Measurements from ENCODE around the gene LYL1.
A peak's percentile ranks its signal among the peaks of the same experiment; 100 is the strongest.

Gene LYL1

DNA sequence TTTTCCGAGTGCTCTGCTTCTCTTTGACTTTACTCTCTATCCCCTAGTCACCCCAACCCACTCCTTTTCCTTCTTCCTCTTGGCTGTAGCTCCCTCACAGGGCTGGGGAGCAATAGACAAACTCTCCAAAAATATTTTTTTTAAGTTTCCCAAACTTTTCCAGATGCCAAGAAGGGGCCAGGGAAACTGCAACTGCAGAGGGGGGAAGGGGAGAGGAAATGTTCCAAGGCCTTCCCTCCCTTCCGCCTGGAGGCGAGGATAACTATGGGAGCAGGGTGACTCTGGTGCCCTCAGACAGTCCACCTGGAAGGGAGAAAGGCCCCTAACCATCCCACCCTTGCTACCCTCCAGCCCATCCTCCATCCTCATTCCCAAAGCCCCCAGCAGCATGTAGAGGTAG lies 49.4 kb downstream of the LYL1 start:
- Histone ChIP-seq H3K9me2 (replicated peaks; ENCODE audit: control insufficient read depth, low read length) (no peaks in the 10 kb centered on the region), H3K36me3 (ENCODE audit: control insufficient read depth, low read length) (no peaks in the 10 kb centered on the region), H4K20me1 (ENCODE audit: control insufficient read depth, insufficient read depth, low read depth, low read length) (no peaks in the 10 kb centered on the region), H3F3A (ENCODE audit: control insufficient read depth, insufficient read depth) (no peaks in the 10 kb centered on the region), H3K4me1 (ENCODE audit: control insufficient read depth, low read length) (peaks cover 11% of the 10 kb centered on the region), H3K4me2 (ENCODE audit: low read length) (no peak overlapping the region), H3K4me3 (ENCODE audit: low read length) (no peak overlapping the region), H3K27me3 (ENCODE audit: control insufficient read depth, low read length) (peaks cover 44% of the 10 kb centered on the region), H3K9me3 (ENCODE audit: control insufficient read depth, insufficient read depth, low read length) (no peaks in the 10 kb centered on the region), H3K27ac (ENCODE audit: low read depth, low read length) (no peak overlapping the region), H3K79me2 (ENCODE audit: control insufficient read depth, low read length) (no peaks in the 10 kb centered on the region)
- TF ChIP-seq EZH2phosphoT487 (IDR thresholded peaks at IDR 0.05; ENCODE audit: borderline replicate concordance, low read length): no peak

DNA sequence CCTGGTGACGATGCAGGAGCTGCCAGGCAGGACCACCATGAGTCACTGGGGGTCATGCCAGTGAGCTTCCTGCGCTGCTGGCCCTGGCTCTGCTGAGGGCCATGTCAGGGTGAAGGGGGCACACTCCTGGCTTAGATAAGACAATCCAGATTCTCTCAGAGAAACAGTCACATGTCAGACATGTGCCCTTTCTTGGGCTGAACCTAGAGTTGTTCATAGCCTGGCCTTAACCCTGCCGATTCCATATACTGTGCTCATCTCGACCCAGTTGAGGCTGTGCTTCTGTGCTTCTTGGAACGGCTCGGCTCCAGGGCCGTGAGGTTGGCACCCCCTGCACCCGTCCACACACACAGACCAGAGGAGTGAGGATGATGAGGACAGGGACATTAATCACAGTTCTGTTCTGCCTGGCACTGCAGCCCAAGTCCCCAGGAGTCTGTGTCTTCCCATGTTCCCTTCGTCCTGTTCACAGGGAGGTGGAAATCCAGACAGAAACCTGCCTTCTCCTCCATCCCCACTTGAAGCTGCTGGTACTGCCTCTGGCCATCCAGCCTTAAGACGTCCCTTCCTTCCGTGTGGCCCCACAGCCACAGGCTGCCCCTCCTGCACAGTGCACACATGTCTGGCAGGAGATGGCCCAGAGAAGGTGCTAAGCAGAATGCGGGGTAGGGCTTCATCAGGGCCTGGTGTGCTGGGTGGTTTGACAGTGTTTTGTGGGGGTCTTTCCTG lies 50.0 kb downstream of the LYL1 start:
- no peaks in the 10 kb centered on the region for H3K9me3 ChIP-seq (ENCODE audit: control insufficient read depth, insufficient read depth, low read length)
- H3K9me2 ChIP-seq (replicated peaks; ENCODE audit: control insufficient read depth, low read length): no peaks in the 10 kb centered on the region
- H3K27ac ChIP-seq (ENCODE audit: low read depth, low read length): no peak overlapping the region
- TF ChIP-seq EZH2phosphoT487 (IDR thresholded peaks at IDR 0.05; ENCODE audit: borderline replicate concordance, low read length): no peak
- TF ChIP-seq, protein P1, sequence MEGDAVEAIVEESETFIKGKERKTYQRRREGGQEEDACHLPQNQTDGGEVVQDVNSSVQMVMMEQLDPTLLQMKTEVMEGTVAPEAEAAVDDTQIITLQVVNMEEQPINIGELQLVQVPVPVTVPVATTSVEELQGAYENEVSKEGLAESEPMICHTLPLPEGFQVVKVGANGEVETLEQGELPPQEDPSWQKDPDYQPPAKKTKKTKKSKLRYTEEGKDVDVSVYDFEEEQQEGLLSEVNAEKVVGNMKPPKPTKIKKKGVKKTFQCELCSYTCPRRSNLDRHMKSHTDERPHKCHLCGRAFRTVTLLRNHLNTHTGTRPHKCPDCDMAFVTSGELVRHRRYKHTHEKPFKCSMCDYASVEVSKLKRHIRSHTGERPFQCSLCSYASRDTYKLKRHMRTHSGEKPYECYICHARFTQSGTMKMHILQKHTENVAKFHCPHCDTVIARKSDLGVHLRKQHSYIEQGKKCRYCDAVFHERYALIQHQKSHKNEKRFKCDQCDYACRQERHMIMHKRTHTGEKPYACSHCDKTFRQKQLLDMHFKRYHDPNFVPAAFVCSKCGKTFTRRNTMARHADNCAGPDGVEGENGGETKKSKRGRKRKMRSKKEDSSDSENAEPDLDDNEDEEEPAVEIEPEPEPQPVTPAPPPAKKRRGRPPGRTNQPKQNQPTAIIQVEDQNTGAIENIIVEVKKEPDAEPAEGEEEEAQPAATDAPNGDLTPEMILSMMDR (IDR thresholded peaks at IDR 0.05; ENCODE audit: low read depth, low read length, poor library complexity, severe bottlenecking): no peak
- H3K79me2 ChIP-seq (ENCODE audit: control insufficient read depth, low read length): no peaks in the 10 kb centered on the region
- no peaks in the 10 kb centered on the region for H3K36me3 ChIP-seq (ENCODE audit: control insufficient read depth, low read length)
- H3K4me3 ChIP-seq (ENCODE audit: low read length): no peak overlapping the region
- peaks cover 50% of the 10 kb centered on the region for H3K27me3 ChIP-seq (ENCODE audit: control insufficient read depth, low read length)
- peaks cover 11% of the 10 kb centered on the region for H3K4me1 ChIP-seq (ENCODE audit: control insufficient read depth, low read length)
- no peaks in the 10 kb centered on the region for H3F3A ChIP-seq (ENCODE audit: control insufficient read depth, insufficient read depth)
- no peaks in the 10 kb centered on the region for H4K20me1 ChIP-seq (ENCODE audit: control insufficient read depth, insufficient read depth, low read depth, low read length)
- H3K4me2 ChIP-seq (ENCODE audit: low read length): no peak overlapping the region

DNA sequence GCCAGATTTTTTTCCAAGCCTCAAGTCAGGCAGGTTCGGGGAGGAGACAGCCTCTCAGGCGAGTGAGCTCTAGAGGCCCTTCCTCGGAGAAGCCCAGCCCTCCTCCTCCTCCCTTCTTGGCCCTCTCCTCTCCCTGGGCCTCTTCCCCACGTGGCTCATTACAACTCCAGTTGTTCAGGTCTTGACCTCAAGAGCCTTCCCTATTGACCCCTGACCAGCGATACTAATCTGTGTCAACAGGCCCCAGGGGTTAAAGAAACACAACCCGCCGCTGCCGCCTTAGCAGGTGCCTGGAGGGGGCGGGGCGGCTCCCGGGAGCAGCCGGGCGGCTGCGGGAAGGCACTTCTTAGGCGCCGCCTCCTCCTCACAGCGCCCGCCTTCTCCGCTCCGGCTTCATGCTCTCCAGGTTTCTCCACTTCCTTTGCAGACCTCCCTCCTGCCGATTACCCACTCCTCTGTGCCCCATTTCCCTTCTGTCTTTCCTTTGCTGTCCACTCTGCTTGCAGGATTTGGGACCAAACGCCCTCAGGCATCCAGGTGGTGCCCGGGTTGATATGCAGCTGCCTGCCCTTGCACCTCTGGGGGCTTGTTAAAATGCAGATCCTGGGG lies 51.0 kb downstream of the LYL1 start:
- Histone ChIP-seq H3K27me3 (ENCODE audit: control insufficient read depth, low read length) (peaks cover 56% of the 10 kb centered on the region), H3K27ac (ENCODE audit: low read depth, low read length) (no peak overlapping the region), H3K4me3 (ENCODE audit: low read length) (peak overlapping the region; percentile 22; the same call in 1 of the 2 replicates), H3F3A (ENCODE audit: control insufficient read depth, insufficient read depth) (no peaks in the 10 kb centered on the region), H4K20me1 (ENCODE audit: control insufficient read depth, insufficient read depth, low read depth, low read length) (no peaks in the 10 kb centered on the region), H3K4me1 (ENCODE audit: control insufficient read depth, low read length) (peaks cover 11% of the 10 kb centered on the region), H3K36me3 (ENCODE audit: control insufficient read depth, low read length) (no peaks in the 10 kb centered on the region), H3K4me2 (ENCODE audit: low read length) (peak overlapping the region; percentile 57), H3K9me2 (replicated peaks; ENCODE audit: control insufficient read depth, low read length) (no peaks in the 10 kb centered on the region), H3K9me3 (ENCODE audit: control insufficient read depth, insufficient read depth, low read length) (no peaks in the 10 kb centered on the region), H3K79me2 (ENCODE audit: control insufficient read depth, low read length) (no peaks in the 10 kb centered on the region)
- TF ChIP-seq, protein P1 (IDR thresholded peaks at IDR 0.05; ENCODE audit: low read depth, low read length, poor library complexity, severe bottlenecking): no peak
- TF ChIP-seq EZH2phosphoT487 (IDR thresholded peaks at IDR 0.05; ENCODE audit: borderline replicate concordance, low read length): no peak; the same call in 1 of the 2 replicates

DNA sequence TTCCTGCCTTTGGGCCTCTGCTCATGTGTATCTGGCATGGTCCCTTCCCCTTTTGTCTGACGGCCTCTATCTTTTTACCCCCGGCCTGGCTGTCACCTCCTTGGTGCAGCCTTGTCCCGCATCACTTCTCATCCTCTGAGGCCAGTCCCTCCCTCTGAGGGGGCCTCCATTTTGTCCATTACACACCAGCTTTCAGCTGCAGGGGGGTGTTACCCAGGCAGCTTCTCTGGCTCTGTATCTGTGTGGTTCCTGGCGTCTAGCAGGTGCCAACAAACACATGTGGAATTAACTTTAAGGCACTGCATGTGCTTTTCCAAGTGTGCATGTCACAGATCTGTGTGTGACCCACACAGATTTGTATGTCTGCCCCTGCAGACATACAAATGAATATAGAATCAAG lies 52.4 kb downstream of the LYL1 start:
- H3K36me3 ChIP-seq (ENCODE audit: control insufficient read depth, low read length): no peaks in the 10 kb centered on the region
- TF ChIP-seq, protein P1 (IDR thresholded peaks at IDR 0.05; ENCODE audit: low read depth, low read length, poor library complexity, severe bottlenecking): no peak
- TF ChIP-seq EZH2phosphoT487 (IDR thresholded peaks at IDR 0.05; ENCODE audit: borderline replicate concordance, low read length): no peak
- no peaks in the 10 kb centered on the region for H4K20me1 ChIP-seq (ENCODE audit: control insufficient read depth, insufficient read depth, low read depth, low read length)
- H3K9me3 ChIP-seq (ENCODE audit: control insufficient read depth, insufficient read depth, low read length): no peaks in the 10 kb centered on the region
- no peak overlapping the region for H3K4me2 ChIP-seq (ENCODE audit: low read length)
- peaks cover 11% of the 10 kb centered on the region for H3K4me1 ChIP-seq (ENCODE audit: control insufficient read depth, low read length)
- H3K79me2 ChIP-seq (ENCODE audit: control insufficient read depth, low read length): no peaks in the 10 kb centered on the region
- no peak overlapping the region for H3K4me3 ChIP-seq (ENCODE audit: low read length)
- H3K27me3 ChIP-seq (ENCODE audit: control insufficient read depth, low read length): peaks cover 56% of the 10 kb centered on the region
- H3K27ac ChIP-seq (ENCODE audit: low read depth, low read length): no peak overlapping the region
- no peaks in the 10 kb centered on the region for H3K9me2 ChIP-seq (replicated peaks; ENCODE audit: control insufficient read depth, low read length)
- H3F3A ChIP-seq (ENCODE audit: control insufficient read depth, insufficient read depth): no peaks in the 10 kb centered on the region

Measured in DOHH2 (cell line).